ENCODE data around the gene CYSLTR2. TPM values are rescaled to one million over a fixed set of nuclear protein-coding genes. Genes with fewer than 3 reads are reported as not detected.

Gene CYSLTR2
- total RNA-seq, 1 experiment from 2014 or later = not detected

DNA sequence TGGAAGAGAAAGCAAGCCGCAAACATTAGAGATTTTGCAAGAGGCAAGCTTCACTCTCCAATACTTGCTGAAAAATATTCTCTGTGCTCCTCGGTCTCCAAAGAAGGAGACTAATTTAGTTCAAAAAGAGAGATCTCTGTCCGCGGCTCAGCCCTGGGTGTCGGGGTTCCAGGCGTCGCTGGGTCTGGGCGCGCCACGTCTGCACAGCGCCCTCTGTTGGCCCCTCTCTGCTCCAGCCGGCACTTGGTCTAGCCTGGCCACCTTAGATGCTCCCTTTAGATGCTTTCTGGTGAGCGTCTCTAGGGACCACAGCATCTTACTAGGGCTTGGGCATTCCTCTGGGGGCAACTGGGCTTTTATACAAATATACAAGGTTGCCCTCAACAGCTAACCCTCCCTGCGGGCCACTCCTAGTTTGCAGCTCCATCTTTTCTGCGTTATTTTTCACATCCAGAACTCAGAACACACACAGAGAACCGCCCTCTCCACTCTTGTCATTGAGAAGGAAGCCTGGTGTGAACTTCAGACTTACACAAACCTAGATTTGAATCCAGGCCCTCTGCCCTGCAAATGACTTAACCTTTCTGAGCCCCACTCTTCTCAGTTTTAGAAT, 78.3 kb downstream of the CYSLTR2 start:
- CTCF ChIA-PET = no interaction called here
- Histone ChIP-seq H3K4me2 (no peak overlapping the region), H3K4me3 (no peak overlapping the region)

DNA sequence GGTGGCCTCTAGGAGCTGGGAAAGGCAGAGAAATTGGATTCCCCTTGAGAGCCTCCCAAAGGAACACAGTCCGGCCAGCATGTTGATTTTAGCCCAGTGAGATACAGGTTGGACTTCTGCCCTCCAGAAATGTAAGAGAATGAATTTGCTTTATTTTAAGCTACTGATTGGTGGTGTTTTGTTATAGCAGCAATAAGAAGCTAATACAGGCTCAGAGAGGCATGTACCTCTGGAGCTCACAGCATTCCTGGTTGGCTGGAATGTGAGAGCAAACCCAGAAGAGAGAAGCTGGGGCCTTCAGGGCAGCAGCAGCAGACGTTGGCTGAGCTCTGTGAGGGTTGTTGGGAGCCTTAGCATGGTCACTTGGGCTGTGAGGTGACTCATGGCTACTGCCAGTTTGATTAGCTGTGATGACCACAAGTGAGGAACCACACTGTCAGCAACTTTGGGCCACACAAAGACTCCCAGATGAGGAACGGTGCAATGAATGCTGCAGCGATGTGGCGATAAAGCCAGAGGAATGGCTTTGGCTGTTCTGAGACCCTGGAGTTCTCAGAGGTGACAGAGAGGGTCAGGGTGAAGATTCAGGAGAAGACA, 80.1 kb downstream of the CYSLTR2 start:
- Histone ChIP-seq H3K27me3 (ENCODE audit: insufficient read depth, low read depth) (no peaks in the 10 kb centered on the region), H2AFZ (no peak overlapping the region), H3K4me3 (no peak overlapping the region), H3K79me2 (ENCODE audit: low read depth) (no peaks in the 10 kb centered on the region), H3K36me3 (ENCODE audit: low read depth) (no peaks in the 10 kb centered on the region), H3K4me1 (replicated peaks; ENCODE audit: insufficient read depth) (no peaks in the 10 kb centered on the region), H3K9me3 (ENCODE audit: insufficient read depth, low read depth) (no peaks in the 10 kb centered on the region), H3F3A (ENCODE audit: insufficient read depth, low read depth) (no peaks in the 10 kb centered on the region), H3K4me2 (no peak overlapping the region), H4K20me1 (ENCODE audit: insufficient read depth) (no peaks in the 10 kb centered on the region), H3K27ac (no peak overlapping the region), H3K9me2 (ENCODE audit: insufficient read depth) (no peaks in the 10 kb centered on the region)
- BruUV-seq (replicated peaks) = no TSS peak
- intact Hi-C loops (cut with micrococcal nuclease; ENCODE audit: unreplicated experiment) = no loop called here
- DNase-seq = no peak
- TF ChIP-seq CTCF (conservative IDR thresholded peaks at IDR 0.05) = no peak
- no peak for TF ChIP-seq EZH2 (IDR thresholded peaks at IDR 0.05; ENCODE audit: low read depth)
- ChIA-PET POLR2A (ENCODE audit: unreplicated experiment) (no interaction called here), CTCF (no interaction called here)

More for the DNA sequence above, 78.3 kb downstream of the CYSLTR2 start:
- Histone ChIP-seq H2AFZ (no peak overlapping the region), H3K9me2 (ENCODE audit: insufficient read depth) (no peaks in the 10 kb centered on the region), H3K4me1 (replicated peaks; ENCODE audit: insufficient read depth) (no peaks in the 10 kb centered on the region), H3K9me3 (ENCODE audit: insufficient read depth, low read depth) (no peaks in the 10 kb centered on the region), H3K79me2 (ENCODE audit: low read depth) (no peaks in the 10 kb centered on the region), H3K27ac (no peak overlapping the region), H3K27me3 (ENCODE audit: insufficient read depth, low read depth) (no peaks in the 10 kb centered on the region), H4K20me1 (ENCODE audit: insufficient read depth) (no peaks in the 10 kb centered on the region), H3F3A (ENCODE audit: insufficient read depth, low read depth) (no peaks in the 10 kb centered on the region), H3K36me3 (ENCODE audit: low read depth) (no peaks in the 10 kb centered on the region)
- TF ChIP-seq EZH2 (IDR thresholded peaks at IDR 0.05; ENCODE audit: low read depth) (no peak), CTCF (conservative IDR thresholded peaks at IDR 0.05) (peak; percentile 70)
- peak in 1 of 2 experiments; percentile 9 for DNase-seq
- BruUV-seq (replicated peaks) = no TSS peak
- POLR2A ChIA-PET (ENCODE audit: unreplicated experiment) = no interaction called here
- intact Hi-C loops (cut with micrococcal nuclease; ENCODE audit: unreplicated experiment) = no loop called here

DNA sequence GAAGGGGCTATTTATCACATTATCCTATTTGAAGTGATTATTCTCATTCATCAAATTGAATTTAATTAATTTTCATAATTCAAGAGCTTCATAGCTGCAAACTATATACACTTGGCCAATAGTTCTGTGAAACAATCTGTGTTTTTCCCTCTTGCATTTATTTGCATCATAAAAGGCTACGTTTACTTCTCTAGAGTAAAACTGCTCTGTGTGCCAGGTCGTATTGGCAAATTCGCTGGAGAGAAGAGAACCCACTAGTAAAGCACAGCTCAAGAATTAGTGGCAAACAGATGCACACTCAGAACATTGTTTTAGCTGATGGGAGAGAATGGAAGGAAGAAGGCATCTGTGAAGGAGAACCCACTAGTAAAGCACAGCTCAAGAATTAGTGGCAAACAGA, 81.8 kb downstream of the CYSLTR2 start:
- ChIA-PET POLR2A (ENCODE audit: unreplicated experiment) (no interaction called here), CTCF (no interaction called here)
- no peaks in the 10 kb centered on the region for H4K20me1 ChIP-seq (ENCODE audit: insufficient read depth)
- DNase-seq = no peak
- H3K9me3 ChIP-seq (ENCODE audit: insufficient read depth, low read depth) = no peaks in the 10 kb centered on the region
- no peak for TF ChIP-seq CTCF (conservative IDR thresholded peaks at IDR 0.05)
- no peak for TF ChIP-seq EZH2 (IDR thresholded peaks at IDR 0.05; ENCODE audit: low read depth)
- H2AFZ ChIP-seq = no peak overlapping the region
- H3K4me2 ChIP-seq = no peak overlapping the region
- intact Hi-C loops (cut with micrococcal nuclease; ENCODE audit: unreplicated experiment) = no loop called here
- H3K27me3 ChIP-seq (ENCODE audit: insufficient read depth, low read depth) = no peaks in the 10 kb centered on the region
- H3K4me3 ChIP-seq = no peak overlapping the region
- BruUV-seq (replicated peaks) = no TSS peak
- H3K9me2 ChIP-seq (ENCODE audit: insufficient read depth) = no peaks in the 10 kb centered on the region
- no peak overlapping the region for H3K27ac ChIP-seq
- no peaks in the 10 kb centered on the region for H3F3A ChIP-seq (ENCODE audit: insufficient read depth, low read depth)
- no peaks in the 10 kb centered on the region for H3K4me1 ChIP-seq (replicated peaks; ENCODE audit: insufficient read depth)
- H3K36me3 ChIP-seq (ENCODE audit: low read depth) = no peaks in the 10 kb centered on the region
- no peaks in the 10 kb centered on the region for H3K79me2 ChIP-seq (ENCODE audit: low read depth)

All from PC-9 (cell line).